Spleen (tissue), 13 donors: Measurements from ENCODE around the gene NTN1. TPM values are rescaled to one million over a fixed set of nuclear protein-coding genes. Genes with fewer than 3 reads are reported as not detected.

ENCODE experiments used
- DNase-seq: peaks from one replicate; pipeline ENCODE4 v3.0.0-alpha.2; 2020
- H3K27ac ChIP-seq, 8 donors: fragments of 200-600 bp; sonication (generic) in 7 of 8; 1 replicate in 4 of 8; 2 replicates in 4 of 8; pipeline versions ENCODE4 v1.5.0 to v1.8.0; 2016 to 2021; ENCODE audit warnings: inconsistent platforms in 4 of 8, mild to moderate bottlenecking in 4 of 8, moderate library complexity in 1 of 8
- H3K27me3 ChIP-seq, 7 donors: fragments of 200-600 bp; sonication (generic) in 6 of 7; replicated peaks in 1 of 7; 1 replicate in 4 of 7; 2 replicates in 3 of 7; pipeline versions ENCODE4 v1.5.0 to v1.8.0; 2016 to 2021; ENCODE audit warnings: inconsistent platforms in 3 of 7, mild to moderate bottlenecking in 1 of 7
- H3K36me3 ChIP-seq, 6 donors: fragments of 200-600 bp; sonication (generic) in 5 of 6; 1 replicate in 4 of 6; 2 replicates in 2 of 6; pipeline versions ENCODE4 v1.5.0 to v1.8.0; 2016 to 2021; ENCODE audit warnings: inconsistent platforms in 2 of 6
- H3K4me1 ChIP-seq, 6 donors: fragments of 200-600 bp; sonication (generic) in 5 of 6; 1 replicate in 3 of 6; 2 replicates in 3 of 6; pipeline versions ENCODE4 v1.5.0 to v1.8.0; 2016 to 2021; ENCODE audit warnings: inconsistent platforms in 3 of 6
- H3K4me3 ChIP-seq, 8 donors: fragments of 200-600 bp; sonication (generic) in 7 of 8; 1 replicate in 4 of 8; 2 replicates in 4 of 8; pipeline versions ENCODE4 v1.5.0 to v1.8.0; 2016 to 2021; ENCODE audit warnings: inconsistent platforms in 4 of 8, mild to moderate bottlenecking in 4 of 8, moderate library complexity in 2 of 8
- H3K9me3 ChIP-seq, 8 donors: fragments of 200-600 bp; sonication (generic) in 7 of 8; 1 replicate in 4 of 8; 2 replicates in 4 of 8; pipeline versions ENCODE4 v1.5.0 to v1.8.0; 2016 to 2021; ENCODE audit warnings: inconsistent platforms in 4 of 8
- CTCF ChIP-seq, 11 experiments: fragments of 200-600 bp in 7 of 11; fragments of 450-650 bp in 4 of 11; sonication (generic) in 4 of 11; IDR thresholded peaks in 8 of 11; conservative IDR thresholded peaks in 3 of 11; 1 replicate in 7 of 11; 2 replicates in 4 of 11; pipeline versions ENCODE4 v1.4.0 to v1.8.0; 2016 to 2021; ENCODE audit warnings: antibody characterized with exemption in 11 of 11, inconsistent platforms in 4 of 11, mild to moderate bottlenecking in 1 of 11
- POLR2A ChIP-seq, 3 donors: fragments of 450-650 bp; IDR thresholded peaks; one replicate each; pipeline ENCODE4 v1.5.1; 2017; ENCODE audit warnings: antibody characterized with exemption in 3 of 3, mild to moderate bottlenecking in 1 of 3
- POLR2AphosphoS5 ChIP-seq, 3 donors: sonication (generic); formaldehyde crosslinking; IDR thresholded peaks; one replicate each; pipeline ENCODE4 v1.5.1; 2017; ENCODE audit warnings: antibody characterized with exemption in 3 of 3
- WGBS, 5 donors: extraction: QIAGEN DNeasy Blood & Tissue Kit in 3 of 5; methylation state at CpG; one replicate each; pipeline versions ENCODE4 v1.1.5 to v1.1.7; 2013 to 2018; 5-methylcytosine and 5-hydroxymethylcytosine counted together
- intact Hi-C: fragments of 100-400 bp; cut with DNase I; formaldehyde crosslinking; loops from one replicate; pipeline ENCODE4 v1.15.0; 2023; ENCODE audit warnings: low total_unique reads
- long read RNA-seq, 2 donors: transcript quantifications; one replicate each; lab custom pipeline, GENCODE V29; 2026
- polyA plus RNA-seq, 3 donors: library from polyadenylated mRNA; stranded (reverse); fragments of 200-250 nt; gene quantifications; one replicate each; pipeline ENCODE4 v1.2.1, GENCODE V29; 2013
- total RNA-seq, 7 donors: library from RNA; depleted of rRNA in 3 of 7; stranded (reverse); fragments of >200 nt in 3 of 7; fragmentation: NEBNext Ultra II Directional in 4 of 7; extraction: Animal tissue kit (Norgen Biotek cat#: 25700) in 4 of 7; gene quantifications; one replicate each; pipeline versions ENCODE4 v1.1.0 to v1.2.1, GENCODE V29; 2016 to 2021
- donor health status: healthy with polysubstance abuse.
- donor health status: DM: no; HTN: no; CAD: no; lungs with moderate emphysema.
- donor health status: DM: no; HTN: no; CAD: no.
- donor health status: Bipolar disorder and iron deficiency.
- donor health status: healthy.
- donor health status: DM: no; HTN: no; CAD: no.
- donor health status: DM: yes; HTN: yes; CAD: no.

Gene NTN1
- under 1 TPM in 5 of 7 donors, not detected in 2; 0.17 to 0.43 (median 0.23) TPM for total RNA-seq
- polyA plus RNA-seq, result under 1 TPM; 0.07 to 0.38 (median 0.14) TPM
- long read RNA-seq, donor 1, result 0 reads
- long read RNA-seq, donor 2, result 0 reads

GRCh38 chr17:9021158-9021991 is at the start of gene NTN1:
Gene NTN1 (plus strand): TSS chr17:9021510. CDS start chr17:9022374, 864 bp downstream.
- TF ChIP-seq CTCF (IDR thresholded peaks at IDR 0.05 in 8 of 11, conservative IDR thresholded peaks at IDR 0.05 in 3 of 11), result no peak
- TF ChIP-seq POLR2A (IDR thresholded peaks at IDR 0.05), result no peak
- no peak for TF ChIP-seq POLR2AphosphoS5 (IDR thresholded peaks at IDR 0.05)
- 0 to 1% (median 1%) methylated on average over 53 to 110 of the region's 111 CpGs for WGBS, 5 donors
- Histone ChIP-seq H3K4me1 (peaks cover 23 to 44% (median 35%) of the 10 kb centered on the region in 6 donors), H3K27me3 (peaks cover 10 to 99% (median 67%) of the 10 kb centered on the region in 7 donors), H3K36me3 (no peaks in the 10 kb centered on the region), H3K4me3 (peak within 1 kb of the TSS; percentile 63 to 91 (median 78)), H3K9me3 (no peaks in the 10 kb centered on the region), H3K27ac (no peak within 1 kb of the TSS)
- intact Hi-C loops, result no loop called here
- peak; percentile 82 for DNase-seq

DNA sequence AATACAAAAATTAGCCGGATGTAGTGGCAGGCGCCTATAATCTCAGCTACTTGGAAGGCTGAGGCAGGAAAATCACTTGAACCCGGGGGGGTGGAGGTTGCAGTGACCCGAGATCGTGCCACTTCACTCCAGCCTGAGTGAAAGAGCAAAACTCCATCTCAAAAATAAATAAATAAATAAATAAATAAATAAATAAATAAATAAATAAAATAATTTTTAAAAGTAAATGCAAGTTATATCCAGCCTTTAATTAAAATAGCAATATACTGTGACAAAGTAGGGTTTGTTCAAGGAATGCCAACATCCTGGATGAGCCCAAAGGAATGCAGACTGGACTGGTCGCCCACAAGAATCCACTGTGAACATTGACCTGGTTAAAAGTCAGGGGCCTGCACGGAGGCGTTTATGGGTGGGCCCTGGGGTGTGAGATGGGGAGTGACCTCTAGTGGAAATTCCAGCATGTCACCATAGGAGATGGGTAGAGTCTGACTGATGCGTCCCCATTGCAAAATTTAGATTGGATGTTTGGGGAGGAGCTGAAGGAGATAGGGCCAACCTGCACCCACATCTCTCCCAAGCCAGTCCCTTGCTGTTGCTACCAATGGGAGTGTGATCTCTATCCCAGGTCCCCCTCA is 46.1 kb upstream of the NTN1 start:
- intact Hi-C loops, result no loop called here
- no peak overlapping the region for H3K27ac ChIP-seq
- no peaks in the 10 kb centered on the region for H3K36me3 ChIP-seq
- no peak overlapping the region for H3K4me3 ChIP-seq
- DNase-seq, result no peak
- H3K27me3 ChIP-seq, result no peaks in the 10 kb centered on the region
- 78 to 90% (median 87%) methylated on average over 9 of the region's 9 CpGs for WGBS, 5 donors
- TF ChIP-seq POLR2A (IDR thresholded peaks at IDR 0.05) (no peak), CTCF (IDR thresholded peaks at IDR 0.05 in 8 of 11, conservative IDR thresholded peaks at IDR 0.05 in 3 of 11) (no peak), POLR2AphosphoS5 (IDR thresholded peaks at IDR 0.05) (no peak)
- no peaks in the 10 kb centered on the region for H3K9me3 ChIP-seq
- H3K4me1 ChIP-seq, result no peaks in the 10 kb centered on the region

DNA sequence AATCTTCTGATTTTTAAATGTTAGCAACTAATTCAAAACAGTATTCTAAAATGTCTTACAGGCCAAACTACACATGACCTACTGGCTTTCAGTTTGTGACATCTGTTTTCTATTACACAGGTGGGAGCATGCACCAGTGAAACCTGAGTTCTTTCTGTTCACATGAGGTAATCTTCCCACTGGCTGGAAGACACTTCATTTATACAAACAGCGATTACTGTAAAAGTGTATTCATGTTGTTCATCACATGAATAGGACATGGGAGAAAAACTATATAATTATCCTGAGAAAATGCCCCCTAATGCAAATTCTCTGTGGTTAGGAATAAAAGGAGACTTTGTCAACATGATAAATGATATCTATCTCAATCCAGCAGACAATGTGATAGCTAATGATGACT is 44.7 kb upstream of the NTN1 start:
- Histone ChIP-seq H3K4me1 (no peaks in the 10 kb centered on the region), H3K4me3 (no peak overlapping the region), H3K9me3 (no peaks in the 10 kb centered on the region), H3K36me3 (no peaks in the 10 kb centered on the region), H3K27me3 (no peaks in the 10 kb centered on the region), H3K27ac (no peak overlapping the region)
- TF ChIP-seq POLR2AphosphoS5 (IDR thresholded peaks at IDR 0.05) (no peak), POLR2A (IDR thresholded peaks at IDR 0.05) (no peak), CTCF (IDR thresholded peaks at IDR 0.05 in 8 of 11, conservative IDR thresholded peaks at IDR 0.05 in 3 of 11) (no peak)
- DNase-seq, result no peak
- intact Hi-C loops, result no loop called here
- 91 to 98% (median 96%) methylated on average over 1 of the region's 1 CpG for WGBS, 5 donors

DNA sequence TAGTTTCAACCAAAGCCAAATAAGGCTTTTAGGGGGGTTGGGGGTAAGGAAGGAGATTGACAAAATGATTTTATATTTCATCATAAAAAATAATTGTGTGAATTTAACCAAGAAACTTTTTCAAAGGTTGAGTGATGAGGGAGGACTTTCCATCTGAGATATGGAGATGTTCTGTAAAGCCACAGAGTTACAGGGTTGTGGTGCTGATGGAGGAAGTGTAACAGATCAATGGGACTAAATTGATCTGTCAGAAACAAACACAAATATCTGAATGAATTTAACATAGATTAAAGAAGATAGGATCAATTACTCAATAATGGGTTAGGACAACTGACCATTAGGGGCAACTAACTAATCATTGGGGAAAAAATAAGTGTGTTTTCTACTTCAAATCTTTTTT is 41.6 kb upstream of the NTN1 start:
- intact Hi-C loops, result no loop called here
- no peak for DNase-seq
- no peaks in the 10 kb centered on the region for H3K36me3 ChIP-seq
- no peak overlapping the region for H3K27ac ChIP-seq
- H3K4me1 ChIP-seq, result peaks cover 0 to 2% (median 0%) of the 10 kb centered on the region in 6 donors
- peaks cover 0 to 2% (median 0%) of the 10 kb centered on the region in 8 donors for H3K9me3 ChIP-seq
- H3K27me3 ChIP-seq, result no peaks in the 10 kb centered on the region
- TF ChIP-seq CTCF (IDR thresholded peaks at IDR 0.05 in 8 of 11, conservative IDR thresholded peaks at IDR 0.05 in 3 of 11), result no peak
- no peak for TF ChIP-seq POLR2A (IDR thresholded peaks at IDR 0.05)
- no peak for TF ChIP-seq POLR2AphosphoS5 (IDR thresholded peaks at IDR 0.05)
- no peak overlapping the region for H3K4me3 ChIP-seq
